Osteoblast (primary cell): Measurements from ENCODE around the gene PRPF8. TPM values are rescaled to one million over a fixed set of nuclear protein-coding genes. Genes with fewer than 3 reads are reported as not detected.
A peak's percentile ranks its signal among the peaks of the same experiment; 100 is the strongest.

Experiments
- DNase-seq: peaks from one replicate; pipeline ENCODE4 v3.0.0; 2011; ENCODE audit warnings: low spot score, mixed read lengths; ENCODE audit not compliant: insufficient read length; ENCODE audit errors: missing footprints
- H2AFZ ChIP-seq: 2 replicates; pipeline ENCODE4 v1.6.0; 2011; ENCODE audit warnings: mild to moderate bottlenecking, low read length
- H3K27ac ChIP-seq: 2 replicates; pipeline ENCODE4 v1.5.1; 2011; ENCODE audit warnings: mild to moderate bottlenecking, low read depth, low read length, moderate library complexity
- H3K27me3 ChIP-seq: 2 replicates; pipeline ENCODE4 v1.6.0; 2012; ENCODE audit warnings: mild to moderate bottlenecking, control low read depth, inconsistent platforms, low read length, moderate library complexity; ENCODE audit not compliant: insufficient read depth
- H3K36me3 ChIP-seq: 2 replicates; pipeline ENCODE4 v1.5.1; 2011; ENCODE audit warnings: mild to moderate bottlenecking, low read length, control low read depth, moderate library complexity; ENCODE audit not compliant: insufficient read depth
- H3K4me1 ChIP-seq: 2 replicates; pipeline ENCODE4 v1.5.1; 2011; ENCODE audit warnings: mild to moderate bottlenecking, low read length, control low read depth, moderate library complexity; ENCODE audit not compliant: insufficient read depth
- H3K4me2 ChIP-seq: 2 replicates; pipeline ENCODE4 v1.6.0; 2011; ENCODE audit warnings: mild to moderate bottlenecking, low read length; ENCODE audit not compliant: insufficient read depth
- H3K4me3 ChIP-seq: fragments of 200-600 bp; sonication (generic); 3 replicates; pipeline ENCODE4 v1.5.1; 2012; ENCODE audit warnings: mild to moderate bottlenecking, low read length, inconsistent platforms; ENCODE audit not compliant: insufficient read depth
- H3K79me2 ChIP-seq: 2 replicates; pipeline ENCODE4 v1.6.0; 2012; ENCODE audit warnings: mild to moderate bottlenecking, low read length, control low read depth, inconsistent platforms; ENCODE audit not compliant: insufficient read depth
- H3K9me3 ChIP-seq: 2 replicates; pipeline ENCODE4 v1.5.1; 2011; ENCODE audit warnings: low read depth, low read length, control low read depth
- H4K20me1 ChIP-seq: 2 replicates; pipeline ENCODE4 v1.6.0; 2012; ENCODE audit warnings: mild to moderate bottlenecking, low read length, control low read depth; ENCODE audit not compliant: insufficient read depth
- total RNA-seq: library from RNA; depleted of rRNA; stranded (reverse); fragments of >200 nt; gene quantifications from 2 replicates; pipeline ENCODE4 v1.2.3, GENCODE V29; 2012
- TF ChIP-seq, protein P1 (sequence below): IDR thresholded peaks from 2 replicates; pipeline ENCODE4 v1.5.1; 2011; ENCODE audit warnings: mild to moderate bottlenecking, low read depth, low read length, moderate library complexity; ENCODE audit errors: extremely low read depth

Gene PRPF8
- total RNA-seq, 1 donor, result 107 TPM

- no peaks in the 10 kb centered on the region for H3K9me3 ChIP-seq
- peak overlapping the region; percentile 58 for H3K27ac ChIP-seq
- TF ChIP-seq, protein P1, sequence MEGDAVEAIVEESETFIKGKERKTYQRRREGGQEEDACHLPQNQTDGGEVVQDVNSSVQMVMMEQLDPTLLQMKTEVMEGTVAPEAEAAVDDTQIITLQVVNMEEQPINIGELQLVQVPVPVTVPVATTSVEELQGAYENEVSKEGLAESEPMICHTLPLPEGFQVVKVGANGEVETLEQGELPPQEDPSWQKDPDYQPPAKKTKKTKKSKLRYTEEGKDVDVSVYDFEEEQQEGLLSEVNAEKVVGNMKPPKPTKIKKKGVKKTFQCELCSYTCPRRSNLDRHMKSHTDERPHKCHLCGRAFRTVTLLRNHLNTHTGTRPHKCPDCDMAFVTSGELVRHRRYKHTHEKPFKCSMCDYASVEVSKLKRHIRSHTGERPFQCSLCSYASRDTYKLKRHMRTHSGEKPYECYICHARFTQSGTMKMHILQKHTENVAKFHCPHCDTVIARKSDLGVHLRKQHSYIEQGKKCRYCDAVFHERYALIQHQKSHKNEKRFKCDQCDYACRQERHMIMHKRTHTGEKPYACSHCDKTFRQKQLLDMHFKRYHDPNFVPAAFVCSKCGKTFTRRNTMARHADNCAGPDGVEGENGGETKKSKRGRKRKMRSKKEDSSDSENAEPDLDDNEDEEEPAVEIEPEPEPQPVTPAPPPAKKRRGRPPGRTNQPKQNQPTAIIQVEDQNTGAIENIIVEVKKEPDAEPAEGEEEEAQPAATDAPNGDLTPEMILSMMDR, result no peak
- H2AFZ ChIP-seq, result peak overlapping the region; percentile 78
- H3K4me2 ChIP-seq, result peak overlapping the region; percentile 81
- DNase-seq, result peak; percentile 95
- no peaks in the 10 kb centered on the region for H3K27me3 ChIP-seq
- H4K20me1 ChIP-seq, result no peaks in the 10 kb centered on the region
- no peaks in the 10 kb centered on the region for H3K79me2 ChIP-seq
- no peaks in the 10 kb centered on the region for H3K36me3 ChIP-seq
- peak overlapping the region; percentile 68 for H3K4me3 ChIP-seq
- H3K4me1 ChIP-seq, result peaks cover 11% of the 10 kb centered on the region
These were observed 41.2 kb downstream of the PRPF8 start for GRCh38 chr17:1643293-1643998.

- no peaks in the 10 kb centered on the region for H3K9me3 ChIP-seq
- TF ChIP-seq, protein P1, result no peak
- no peaks in the 10 kb centered on the region for H3K27me3 ChIP-seq
- no peaks in the 10 kb centered on the region for H3K36me3 ChIP-seq
- no peak overlapping the region for H3K4me3 ChIP-seq
- no peak overlapping the region for H3K4me2 ChIP-seq
- DNase-seq, result peak; percentile 53
- H3K4me1 ChIP-seq, result peaks cover 8% of the 10 kb centered on the region
- H3K79me2 ChIP-seq, result no peaks in the 10 kb centered on the region
- no peak overlapping the region for H3K27ac ChIP-seq
- no peak overlapping the region for H2AFZ ChIP-seq
- H4K20me1 ChIP-seq, result no peaks in the 10 kb centered on the region
These were observed 43.6 kb downstream of the PRPF8 start for GRCh38 chr17:1641065-1641403.

- Histone ChIP-seq H3K4me3 (no peak overlapping the region), H3K36me3 (no peaks in the 10 kb centered on the region), H3K27ac (no peak overlapping the region), H2AFZ (no peak overlapping the region), H3K4me2 (no peak overlapping the region), H4K20me1 (no peaks in the 10 kb centered on the region), H3K27me3 (no peaks in the 10 kb centered on the region), H3K4me1 (peaks cover 8% of the 10 kb centered on the region), H3K79me2 (no peaks in the 10 kb centered on the region), H3K9me3 (no peaks in the 10 kb centered on the region)
- TF ChIP-seq, protein P1, result no peak
- DNase-seq, result peak; percentile 71
These were observed 44.2 kb downstream of the PRPF8 start for GRCh38 chr17:1640329-1641064.

DNA sequence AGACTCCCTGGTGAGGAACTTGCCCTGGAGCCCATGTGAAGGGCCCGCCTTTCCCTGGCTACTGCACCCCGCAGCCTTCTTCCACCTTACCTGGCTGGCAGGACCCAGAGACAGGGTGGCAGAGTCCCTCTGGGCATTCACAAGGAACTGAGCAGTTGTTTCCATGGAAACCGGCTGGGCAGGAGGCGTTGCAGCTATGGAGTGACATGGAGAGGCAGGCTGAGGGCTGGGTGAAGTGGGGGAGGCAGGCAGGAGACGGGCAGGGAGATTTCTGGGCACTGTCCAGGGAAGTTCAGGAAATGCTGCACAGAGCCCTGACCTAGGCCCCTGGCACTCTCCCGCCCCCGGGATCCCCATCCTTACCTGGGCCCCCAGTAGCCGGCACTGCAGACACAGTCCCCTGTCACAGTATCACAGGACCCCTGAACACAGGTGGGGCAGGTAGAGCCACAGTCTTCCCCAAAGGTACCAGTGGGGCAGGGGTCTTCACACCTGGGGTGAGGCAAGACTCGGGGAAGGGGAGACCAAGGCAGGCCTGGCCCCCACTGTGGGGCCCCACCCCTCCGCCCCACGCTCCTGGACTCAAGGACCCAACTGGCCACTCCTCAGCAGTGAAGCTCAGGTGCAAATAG lies 45.0 kb downstream of the PRPF8 start:
- DNase-seq, result peak; percentile 69
- Histone ChIP-seq H3K4me2 (no peak overlapping the region), H4K20me1 (no peaks in the 10 kb centered on the region), H2AFZ (no peak overlapping the region), H3K36me3 (no peaks in the 10 kb centered on the region), H3K79me2 (no peaks in the 10 kb centered on the region), H3K27me3 (no peaks in the 10 kb centered on the region), H3K9me3 (no peaks in the 10 kb centered on the region), H3K4me3 (no peak overlapping the region), H3K4me1 (peaks cover 8% of the 10 kb centered on the region), H3K27ac (no peak overlapping the region)
- TF ChIP-seq, protein P1, result no peak
